ENCODE data around the gene FGF2. TPM values are rescaled to one million over a fixed set of nuclear protein-coding genes. Genes with fewer than 3 reads are reported as not detected.
"Not testable (repeated sequence)": the region's sequence is repeated elsewhere in the genome, so short reads cannot be mapped to it uniquely, and the experiment has no call there.

FGF2 gene
- total and polyA plus RNA-seq, 9 donors = 6.5 to 11.4 (median 8.5) TPM

- Histone ChIP-seq H3K4me1 (ENCODE audit: control insufficient read depth, insufficient read depth, low read length) (no peaks in the 10 kb centered on the region), H3K27ac (ENCODE audit: low read length) (no peak overlapping the region), H3K27me3 (ENCODE audit: control insufficient read depth, insufficient read depth, low read length) (no peaks in the 10 kb centered on the region), H3K36me3 (ENCODE audit: control insufficient read depth, insufficient read depth, low read length) (peaks cover 11% of the 10 kb centered on the region), H3K9me3 (replicated peaks; ENCODE audit: control insufficient read depth, low read depth, low read length) (no peaks in the 10 kb centered on the region), H3K4me3 (ENCODE audit: low read length) (no peak overlapping the region)
- DNase-seq = no peak
- 70% methylated on average over 4 of the region's 4 CpGs for WGBS (ENCODE audit: insufficient coverage)
These were observed 16.4 kb downstream of the FGF2 start for GRCh38 chr4:122842984-122843531.

GRCh38 chr4:122844391-122844790 is 17.8 kb downstream of the FGF2 start:
- H3K4me1 ChIP-seq (ENCODE audit: control insufficient read depth, insufficient read depth, low read length); H3K27ac ChIP-seq (ENCODE audit: low read length); H3K27me3 ChIP-seq (ENCODE audit: control insufficient read depth, insufficient read depth, low read length); H3K4me3 ChIP-seq (ENCODE audit: low read length); H3K9me3 ChIP-seq (replicated peaks; ENCODE audit: control insufficient read depth, low read depth, low read length); DNase-seq: not testable (repeated sequence)
- H3K36me3 ChIP-seq (ENCODE audit: control insufficient read depth, insufficient read depth, low read length) = peaks cover 10% of the 10 kb centered on the region
- no CpG with 5 or more reads among the region's 1 CpG for WGBS (ENCODE audit: insufficient coverage)

GRCh38 chr4:122845066-122845465 is 18.4 kb downstream of the FGF2 start:
- Histone ChIP-seq H3K27me3 (ENCODE audit: control insufficient read depth, insufficient read depth, low read length) (no peaks in the 10 kb centered on the region), H3K9me3 (replicated peaks; ENCODE audit: control insufficient read depth, low read depth, low read length) (no peaks in the 10 kb centered on the region), H3K4me3 (ENCODE audit: low read length) (no peak overlapping the region), H3K36me3 (ENCODE audit: control insufficient read depth, insufficient read depth, low read length) (peaks cover 5% of the 10 kb centered on the region), H3K27ac (ENCODE audit: low read length) (no peak overlapping the region), H3K4me1 (ENCODE audit: control insufficient read depth, insufficient read depth, low read length) (no peaks in the 10 kb centered on the region)
- DNase-seq = no peak
- 80% methylated on average over 1 of the region's 3 CpGs for WGBS (ENCODE audit: insufficient coverage)

GRCh38 chr4:122845760-122846159 is 19.1 kb downstream of the FGF2 start:
- no peak overlapping the region for H3K4me3 ChIP-seq (ENCODE audit: low read length)
- no peak for DNase-seq
- no peaks in the 10 kb centered on the region for H3K27me3 ChIP-seq (ENCODE audit: control insufficient read depth, insufficient read depth, low read length)
- no peaks in the 10 kb centered on the region for H3K4me1 ChIP-seq (ENCODE audit: control insufficient read depth, insufficient read depth, low read length)
- H3K27ac ChIP-seq (ENCODE audit: low read length) = no peak overlapping the region
- no peaks in the 10 kb centered on the region for H3K36me3 ChIP-seq (ENCODE audit: control insufficient read depth, insufficient read depth, low read length)
- H3K9me3 ChIP-seq (replicated peaks; ENCODE audit: control insufficient read depth, low read depth, low read length) = no peaks in the 10 kb centered on the region
- no CpG with 5 or more reads among the region's 3 CpGs for WGBS (ENCODE audit: insufficient coverage)

- no peak for DNase-seq
- H3K4me3 ChIP-seq (ENCODE audit: low read length) = no peak overlapping the region
- no peak overlapping the region for H3K27ac ChIP-seq (ENCODE audit: low read length)
- 80% methylated on average over 1 of the region's 1 CpG for WGBS (ENCODE audit: insufficient coverage)
- H3K4me1 ChIP-seq (ENCODE audit: control insufficient read depth, insufficient read depth, low read length) = no peaks in the 10 kb centered on the region
- H3K36me3 ChIP-seq (ENCODE audit: control insufficient read depth, insufficient read depth, low read length) = no peaks in the 10 kb centered on the region
- no peaks in the 10 kb centered on the region for H3K27me3 ChIP-seq (ENCODE audit: control insufficient read depth, insufficient read depth, low read length)
- H3K9me3 ChIP-seq (replicated peaks; ENCODE audit: control insufficient read depth, low read depth, low read length) = no peaks in the 10 kb centered on the region
These were observed 21.3 kb downstream of the FGF2 start for GRCh38 chr4:122847931-122848330.

GRCh38 chr4:122849789-122850188 is 23.2 kb downstream of the FGF2 start:
- DNase-seq; H3K4me1 ChIP-seq (ENCODE audit: control insufficient read depth, insufficient read depth, low read length); H3K9me3 ChIP-seq (replicated peaks; ENCODE audit: control insufficient read depth, low read depth, low read length); H3K27ac ChIP-seq (ENCODE audit: low read length); H3K36me3 ChIP-seq (ENCODE audit: control insufficient read depth, insufficient read depth, low read length); H3K4me3 ChIP-seq (ENCODE audit: low read length); H3K27me3 ChIP-seq (ENCODE audit: control insufficient read depth, insufficient read depth, low read length): not testable (repeated sequence)
- WGBS (ENCODE audit: insufficient coverage) = no CpG with 5 or more reads among the region's 3 CpGs

- Histone ChIP-seq H3K36me3 (ENCODE audit: control insufficient read depth, insufficient read depth, low read length) (no peaks in the 10 kb centered on the region), H3K27ac (ENCODE audit: low read length) (no peak overlapping the region), H3K9me3 (replicated peaks; ENCODE audit: control insufficient read depth, low read depth, low read length) (no peaks in the 10 kb centered on the region), H3K4me1 (ENCODE audit: control insufficient read depth, insufficient read depth, low read length) (peaks cover 9% of the 10 kb centered on the region), H3K4me3 (ENCODE audit: low read length) (no peak overlapping the region), H3K27me3 (ENCODE audit: control insufficient read depth, insufficient read depth, low read length) (no peaks in the 10 kb centered on the region)
- DNase-seq = no peak
These were observed 24.9 kb downstream of the FGF2 start for GRCh38 chr4:122851568-122851967.

- peaks cover 9% of the 10 kb centered on the region for H3K4me1 ChIP-seq (ENCODE audit: control insufficient read depth, insufficient read depth, low read length)
- peak; percentile 99 for DNase-seq
- H3K36me3 ChIP-seq (ENCODE audit: control insufficient read depth, insufficient read depth, low read length) = no peaks in the 10 kb centered on the region
- no peaks in the 10 kb centered on the region for H3K27me3 ChIP-seq (ENCODE audit: control insufficient read depth, insufficient read depth, low read length)
- H3K9me3 ChIP-seq (replicated peaks; ENCODE audit: control insufficient read depth, low read depth, low read length) = no peaks in the 10 kb centered on the region
- H3K4me3 ChIP-seq (ENCODE audit: low read length) = no peak overlapping the region
- WGBS (ENCODE audit: insufficient coverage) = 30% methylated on average over 6 of the region's 10 CpGs
- H3K27ac ChIP-seq (ENCODE audit: low read length) = peak overlapping the region; percentile 91
These were observed 28.1 kb downstream of the FGF2 start for GRCh38 chr4:122854447-122855352.

GRCh38 chr4:122855353-122855890 is 28.8 kb downstream of the FGF2 start:
- DNase-seq = no peak
- Histone ChIP-seq H3K4me3 (ENCODE audit: low read length) (no peak overlapping the region), H3K27ac (ENCODE audit: low read length) (peak overlapping the region; percentile 91), H3K27me3 (ENCODE audit: control insufficient read depth, insufficient read depth, low read length) (no peaks in the 10 kb centered on the region), H3K9me3 (replicated peaks; ENCODE audit: control insufficient read depth, low read depth, low read length) (no peaks in the 10 kb centered on the region), H3K4me1 (ENCODE audit: control insufficient read depth, insufficient read depth, low read length) (peaks cover 9% of the 10 kb centered on the region), H3K36me3 (ENCODE audit: control insufficient read depth, insufficient read depth, low read length) (no peaks in the 10 kb centered on the region)
- no CpG with 5 or more reads among the region's 2 CpGs for WGBS (ENCODE audit: insufficient coverage)

GRCh38 chr4:122857160-122857559 is 30.5 kb downstream of the FGF2 start:
- WGBS (ENCODE audit: insufficient coverage) = no CpG with 5 or more reads among the region's 2 CpGs
- H3K4me1 ChIP-seq (ENCODE audit: control insufficient read depth, insufficient read depth, low read length) = peaks cover 9% of the 10 kb centered on the region
- H3K36me3 ChIP-seq (ENCODE audit: control insufficient read depth, insufficient read depth, low read length) = no peaks in the 10 kb centered on the region
- no peaks in the 10 kb centered on the region for H3K27me3 ChIP-seq (ENCODE audit: control insufficient read depth, insufficient read depth, low read length)
- H3K9me3 ChIP-seq (replicated peaks; ENCODE audit: control insufficient read depth, low read depth, low read length) = no peaks in the 10 kb centered on the region
- no peak overlapping the region for H3K4me3 ChIP-seq (ENCODE audit: low read length)
- no peak overlapping the region for H3K27ac ChIP-seq (ENCODE audit: low read length)
- DNase-seq = no peak
